WTC11 (cell line): ENCODE measurements around the gene KIF12. TPM values are rescaled to one million over a fixed set of nuclear protein-coding genes. Genes with fewer than 3 reads are reported as not detected.

Source experiments
- ATAC-seq: fragments of 200-7000 bp; cut with Tn5 transposase; 2 replicates; pipeline ENCODE4 v1.10.0; 2021; ENCODE audit warnings: mild to moderate bottlenecking, moderate library complexity
- CTCF ChIA-PET: fragments of 300-600 bp; sonication (Branson Sonifier 250); formaldehyde crosslinking; loops from one replicate; lab custom pipeline; 2021; ENCODE audit warnings: antibody characterized with exemption; lab: Charles Lee
- POLR2A ChIA-PET: fragments of 350-600 bp; sonication (Branson Sonifier 250); formaldehyde crosslinking; loops from one replicate; lab custom pipeline; 2021; ENCODE audit warnings: antibody characterized with exemption; lab: Charles Lee
- DNase-seq: peaks from one replicate; pipeline ENCODE4 v3.0.0; 2021; ENCODE audit warnings: low spot score
- H3K27ac Mint-ChIP-seq: 2 replicates; pipeline ENCODE4 v1.8.0; 2021; ENCODE audit warnings: mixed read lengths
- H3K27me3 Mint-ChIP-seq: 2 replicates; pipeline ENCODE4 v1.8.0; 2021; ENCODE audit warnings: low read depth, mild to moderate bottlenecking, moderate library complexity, mixed read lengths
- H3K36me3 Mint-ChIP-seq: 2 replicates; pipeline ENCODE4 v1.8.0; 2021; ENCODE audit warnings: mixed read lengths
- H3K4me1 Mint-ChIP-seq: 2 replicates; pipeline ENCODE4 v1.8.0; 2022; ENCODE audit warnings: mixed read lengths
- H3K4me3 Mint-ChIP-seq: 2 replicates; pipeline ENCODE4 v1.8.0; 2021; ENCODE audit warnings: mild to moderate bottlenecking, moderate library complexity, mixed read lengths
- H3K9me3 Mint-ChIP-seq: 2 replicates; pipeline ENCODE4 v1.8.0; 2021; ENCODE audit warnings: mixed read lengths
- ARID4B ChIP-seq: sonication (generic); formaldehyde crosslinking; IDR thresholded peaks from 2 replicates; pipeline ENCODE4 v1.8.0; 2023; ENCODE audit warnings: missing genetic modification reagents, mild to moderate bottlenecking, borderline replicate concordance
- IRF2 ChIP-seq: sonication (generic); formaldehyde crosslinking; IDR thresholded peaks from 2 replicates; pipeline ENCODE4 v1.8.0; 2022; ENCODE audit warnings: low read depth, missing genetic modification reagents, borderline replicate concordance
- MXD4 ChIP-seq: fragments of 250-450 bp; sonication (Bioruptor Pico); IDR thresholded peaks from 2 replicates; pipeline ENCODE4 v1.8.0; 2021; ENCODE audit warnings: mild to moderate bottlenecking, moderate library complexity, borderline replicate concordance
- PRDM15 ChIP-seq: sonication (generic); formaldehyde crosslinking; IDR thresholded peaks from 2 replicates; pipeline ENCODE4 v1.8.0; 2022; ENCODE audit warnings: missing genetic modification reagents
- RELA ChIP-seq: sonication (generic); formaldehyde crosslinking; IDR thresholded peaks from 2 replicates; pipeline ENCODE4 v1.8.1; 2022; ENCODE audit warnings: missing genetic modification reagents, mild to moderate bottlenecking, borderline replicate concordance
- RORB ChIP-seq: fragments of 250-450 bp; sonication (Bioruptor Pico); IDR thresholded peaks from 2 replicates; pipeline ENCODE4 v1.9.0; 2021; ENCODE audit warnings: mild to moderate bottlenecking
- SOX15 ChIP-seq: fragments of 250-450 bp; sonication (Bioruptor Pico); IDR thresholded peaks from 2 replicates; pipeline ENCODE4 v1.9.0; 2021; ENCODE audit warnings: mild to moderate bottlenecking
- STAT6 ChIP-seq: sonication (generic); formaldehyde crosslinking; conservative IDR thresholded peaks from 2 replicates; pipeline ENCODE4 v1.8.1; 2023; ENCODE audit warnings: mild to moderate bottlenecking, low read depth, missing genetic modification reagents, moderate library complexity
- ZNF317 ChIP-seq: sonication (generic); formaldehyde crosslinking; IDR thresholded peaks from 2 replicates; pipeline ENCODE4 v1.8.1; 2023; ENCODE audit warnings: low read depth, mild to moderate bottlenecking, moderate library complexity, missing genetic modification reagents, borderline replicate concordance
- ZNF396 ChIP-seq: fragments of 250-450 bp; sonication (Bioruptor Pico); IDR thresholded peaks from 2 replicates; pipeline ENCODE4 v1.8.0; 2021; ENCODE audit warnings: mild to moderate bottlenecking, moderate library complexity, borderline replicate concordance
- total RNA-seq: library from RNA; stranded (reverse); gene quantifications from 3 replicates; pipeline ENCODE4 v1.2.3, GENCODE V29; 2021
- TF ChIP-seq, protein P1 (sequence below): fragments of 250-450 bp; sonication (Bioruptor Pico); IDR thresholded peaks from 2 replicates; pipeline ENCODE4 v1.9.0; 2021; ENCODE audit warnings: mild to moderate bottlenecking
- TF ChIP-seq, protein P2 (sequence below): fragments of 250-450 bp; sonication (Bioruptor Pico); IDR thresholded peaks from 2 replicates; pipeline ENCODE4 v2.1.2; 2022; ENCODE audit warnings: mild to moderate bottlenecking, moderate library complexity
- TF ChIP-seq, protein P3 (sequence below): fragments of 250-450 bp; sonication (Bioruptor Pico); IDR thresholded peaks from 2 replicates; pipeline ENCODE4 v1.9.0; 2021; ENCODE audit warnings: mild to moderate bottlenecking

Gene KIF12
- total RNA-seq, 1 experiment from 2014 or later: 4.0 TPM

- ChIA-PET POLR2A (no interaction called here), CTCF (interaction anchor here (1.9 to 3.0 kb wide), 3 partner anchors 10 to 148 kb away, joined by 4 to 23 read pairs (median 8); no protein-coding TSS in a partner anchor)
- H3K27me3 Mint-ChIP-seq: peaks cover 58% of the 10 kb centered on the region
Observed at GRCh38 chr9:114143234-114143633, 44.1 kb upstream of the KIF12 start.

GRCh38 chr9:114141553-114142402 lies 42.7 kb upstream of the KIF12 start:
- ChIA-PET CTCF (interaction anchor here (1.0 to 2.5 kb wide), 4 partner anchors 34 to 149 kb away, joined by 3 to 13 read pairs (median 6); no protein-coding TSS in a partner anchor), POLR2A (interaction anchor here (0.7 kb wide), 1 partner anchor 29 kb away, joined by 3 read pairs; no protein-coding TSS in a partner anchor)
- H3K27ac Mint-ChIP-seq: no peak overlapping the region
- no peak for ATAC-seq
- peaks cover 65% of the 10 kb centered on the region for H3K27me3 Mint-ChIP-seq
- no peak for DNase-seq
- no peaks in the 10 kb centered on the region for H3K36me3 Mint-ChIP-seq
- H3K4me3 Mint-ChIP-seq: no peak overlapping the region
- H3K4me1 Mint-ChIP-seq: no peaks in the 10 kb centered on the region
- peaks cover 6% of the 10 kb centered on the region; the same call in 1 of the 2 replicates for H3K9me3 Mint-ChIP-seq
- no peak for TF ChIP-seq MXD4 (CRISPR knock-in tag)
- no peak for TF ChIP-seq STAT6
- TF ChIP-seq, protein P1, sequence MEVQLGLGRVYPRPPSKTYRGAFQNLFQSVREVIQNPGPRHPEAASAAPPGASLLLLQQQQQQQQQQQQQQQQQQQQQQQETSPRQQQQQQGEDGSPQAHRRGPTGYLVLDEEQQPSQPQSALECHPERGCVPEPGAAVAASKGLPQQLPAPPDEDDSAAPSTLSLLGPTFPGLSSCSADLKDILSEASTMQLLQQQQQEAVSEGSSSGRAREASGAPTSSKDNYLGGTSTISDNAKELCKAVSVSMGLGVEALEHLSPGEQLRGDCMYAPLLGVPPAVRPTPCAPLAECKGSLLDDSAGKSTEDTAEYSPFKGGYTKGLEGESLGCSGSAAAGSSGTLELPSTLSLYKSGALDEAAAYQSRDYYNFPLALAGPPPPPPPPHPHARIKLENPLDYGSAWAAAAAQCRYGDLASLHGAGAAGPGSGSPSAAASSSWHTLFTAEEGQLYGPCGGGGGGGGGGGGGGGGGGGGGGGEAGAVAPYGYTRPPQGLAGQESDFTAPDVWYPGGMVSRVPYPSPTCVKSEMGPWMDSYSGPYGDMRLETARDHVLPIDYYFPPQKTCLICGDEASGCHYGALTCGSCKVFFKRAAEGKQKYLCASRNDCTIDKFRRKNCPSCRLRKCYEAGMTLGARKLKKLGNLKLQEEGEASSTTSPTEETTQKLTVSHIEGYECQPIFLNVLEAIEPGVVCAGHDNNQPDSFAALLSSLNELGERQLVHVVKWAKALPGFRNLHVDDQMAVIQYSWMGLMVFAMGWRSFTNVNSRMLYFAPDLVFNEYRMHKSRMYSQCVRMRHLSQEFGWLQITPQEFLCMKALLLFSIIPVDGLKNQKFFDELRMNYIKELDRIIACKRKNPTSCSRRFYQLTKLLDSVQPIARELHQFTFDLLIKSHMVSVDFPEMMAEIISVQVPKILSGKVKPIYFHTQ: no peak
- TF ChIP-seq SOX15 (CRISPR knock-in tag): no peak
- TF ChIP-seq, protein P2, sequence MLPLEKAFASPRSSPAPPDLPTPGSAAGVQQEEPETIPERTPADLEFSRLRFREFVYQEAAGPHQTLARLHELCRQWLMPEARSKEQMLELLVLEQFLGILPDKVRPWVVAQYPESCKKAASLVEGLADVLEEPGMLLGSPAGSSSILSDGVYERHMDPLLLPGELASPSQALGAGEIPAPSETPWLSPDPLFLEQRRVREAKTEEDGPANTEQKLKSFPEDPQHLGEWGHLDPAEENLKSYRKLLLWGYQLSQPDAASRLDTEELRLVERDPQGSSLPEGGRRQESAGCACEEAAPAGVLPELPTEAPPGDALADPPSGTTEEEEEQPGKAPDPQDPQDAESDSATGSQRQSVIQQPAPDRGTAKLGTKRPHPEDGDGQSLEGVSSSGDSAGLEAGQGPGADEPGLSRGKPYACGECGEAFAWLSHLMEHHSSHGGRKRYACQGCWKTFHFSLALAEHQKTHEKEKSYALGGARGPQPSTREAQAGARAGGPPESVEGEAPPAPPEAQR (CRISPR knock-in tag): no peak
- TF ChIP-seq RORB (CRISPR knock-in tag): no peak
- TF ChIP-seq ARID4B (CRISPR knock-in tag): no peak

More at GRCh38 chr9:114143234-114143633, 44.1 kb upstream of the KIF12 start:
- H3K36me3 Mint-ChIP-seq: no peaks in the 10 kb centered on the region
- H3K27ac Mint-ChIP-seq: no peak overlapping the region
- H3K9me3 Mint-ChIP-seq: no peaks in the 10 kb centered on the region
- DNase-seq (no peak), ATAC-seq (no peak)
- H3K4me1 Mint-ChIP-seq: no peaks in the 10 kb centered on the region
- H3K4me3 Mint-ChIP-seq: no peak overlapping the region
- TF ChIP-seq, protein P3, sequence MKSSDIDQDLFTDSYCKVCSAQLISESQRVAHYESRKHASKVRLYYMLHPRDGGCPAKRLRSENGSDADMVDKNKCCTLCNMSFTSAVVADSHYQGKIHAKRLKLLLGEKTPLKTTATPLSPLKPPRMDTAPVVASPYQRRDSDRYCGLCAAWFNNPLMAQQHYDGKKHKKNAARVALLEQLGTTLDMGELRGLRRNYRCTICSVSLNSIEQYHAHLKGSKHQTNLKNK (CRISPR knock-in tag): no peak
- no peak for TF ChIP-seq RELA (CRISPR knock-in tag)
- no peak for TF ChIP-seq IRF2
- no peak for TF ChIP-seq ZNF396 (CRISPR knock-in tag)
- TF ChIP-seq PRDM15: no peak
- no peak for TF ChIP-seq ZNF317 (CRISPR knock-in tag)
